Neural cell (in vitro differentiated cells): ENCODE data around the gene MTCH1.

Experiments used
- EP300 ChIP-seq: fragments of 450-650 bp; conservative IDR thresholded peaks from 2 replicates; pipeline ENCODE4 v1.6.1; 2014; ENCODE audit warnings: antibody characterized with exemption, mild to moderate bottlenecking, moderate library complexity; ENCODE audit not compliant: poor library complexity, severe bottlenecking
- POLR2AphosphoS5 ChIP-seq: IDR thresholded peaks from 2 replicates; pipeline ENCODE4 v1.6.1; 2012
- TF ChIP-seq, protein P1 (sequence below): fragments of 450-650 bp; IDR thresholded peaks from 2 replicates; pipeline ENCODE4 v1.5.1; 2014; ENCODE audit warnings: antibody characterized with exemption, mild to moderate bottlenecking, moderate library complexity; ENCODE audit not compliant: poor library complexity, severe bottlenecking

DNA sequence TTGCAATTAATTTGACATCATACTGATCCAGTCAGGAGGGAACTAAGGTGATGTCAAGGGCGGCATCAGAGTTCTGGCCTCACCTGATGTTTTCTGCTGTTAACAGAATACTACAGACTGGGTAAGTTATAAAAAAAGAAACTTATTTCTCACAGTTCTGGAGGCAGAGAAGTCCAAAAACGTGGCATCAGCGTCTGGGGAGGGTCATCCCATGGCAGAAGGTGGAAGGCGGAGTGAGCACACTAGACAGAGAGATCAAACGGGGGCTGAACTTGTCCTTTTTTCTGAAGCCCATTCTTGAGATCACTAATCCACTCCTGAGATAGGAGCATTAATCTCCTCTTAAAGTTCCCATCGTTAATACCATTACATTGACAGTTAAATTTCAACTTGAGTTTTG, 3.3 kb upstream of the MTCH1 start:
- TF ChIP-seq POLR2AphosphoS5 (no peak), EP300 (no peak)
- TF ChIP-seq, protein P1, sequence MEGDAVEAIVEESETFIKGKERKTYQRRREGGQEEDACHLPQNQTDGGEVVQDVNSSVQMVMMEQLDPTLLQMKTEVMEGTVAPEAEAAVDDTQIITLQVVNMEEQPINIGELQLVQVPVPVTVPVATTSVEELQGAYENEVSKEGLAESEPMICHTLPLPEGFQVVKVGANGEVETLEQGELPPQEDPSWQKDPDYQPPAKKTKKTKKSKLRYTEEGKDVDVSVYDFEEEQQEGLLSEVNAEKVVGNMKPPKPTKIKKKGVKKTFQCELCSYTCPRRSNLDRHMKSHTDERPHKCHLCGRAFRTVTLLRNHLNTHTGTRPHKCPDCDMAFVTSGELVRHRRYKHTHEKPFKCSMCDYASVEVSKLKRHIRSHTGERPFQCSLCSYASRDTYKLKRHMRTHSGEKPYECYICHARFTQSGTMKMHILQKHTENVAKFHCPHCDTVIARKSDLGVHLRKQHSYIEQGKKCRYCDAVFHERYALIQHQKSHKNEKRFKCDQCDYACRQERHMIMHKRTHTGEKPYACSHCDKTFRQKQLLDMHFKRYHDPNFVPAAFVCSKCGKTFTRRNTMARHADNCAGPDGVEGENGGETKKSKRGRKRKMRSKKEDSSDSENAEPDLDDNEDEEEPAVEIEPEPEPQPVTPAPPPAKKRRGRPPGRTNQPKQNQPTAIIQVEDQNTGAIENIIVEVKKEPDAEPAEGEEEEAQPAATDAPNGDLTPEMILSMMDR = no peak
